HepG2 (cell line): Measurements from ENCODE around the gene PCP4L1. TPM values are rescaled to one million over a fixed set of nuclear protein-coding genes. Genes with fewer than 3 reads are reported as not detected.

Experiments
- AHR ChIP-seq: IDR thresholded peaks from 2 replicates; pipeline ENCODE4 v1.6.1; 2018; ENCODE audit warnings: missing genetic modification reagents, missing compliant biosample characterization
- CREBL2 ChIP-seq: sonication (generic); formaldehyde crosslinking; IDR thresholded peaks from 2 replicates; pipeline ENCODE4 v1.8.1; 2023; ENCODE audit warnings: missing genetic modification reagents, mild to moderate bottlenecking, borderline replicate concordance
- FOSL1 ChIP-seq: sonication (generic); formaldehyde crosslinking; IDR thresholded peaks from 2 replicates; pipeline ENCODE4 v1.9.0; 2021; ENCODE audit warnings: missing genetic modification reagents, borderline replicate concordance
- IKZF5 ChIP-seq: IDR thresholded peaks from 2 replicates; pipeline ENCODE4 v1.6.1; 2018; ENCODE audit warnings: missing genetic modification reagents, mild to moderate bottlenecking, missing compliant biosample characterization
- LBX2 ChIP-seq: sonication (generic); formaldehyde crosslinking; IDR thresholded peaks from 2 replicates; pipeline ENCODE4 v1.5.0; 2020; ENCODE audit warnings: missing genetic modification reagents, mild to moderate bottlenecking, borderline replicate concordance
- MAFF ChIP-seq: IDR thresholded peaks from 2 replicates; pipeline ENCODE4 v1.6.1; 2011; ENCODE audit warnings: low read depth, low read length, improper control_type of control experiment
- MEF2D ChIP-seq: sonication (generic); formaldehyde crosslinking; IDR thresholded peaks from 2 replicates; pipeline ENCODE4 v1.5.1; 2020; ENCODE audit warnings: mild to moderate bottlenecking, missing genetic modification reagents
- PHF8 ChIP-seq: sonication (generic); formaldehyde crosslinking; IDR thresholded peaks from 2 replicates; pipeline ENCODE4 v1.5.0; 2020; ENCODE audit warnings: missing genetic modification reagents
- POLR2G ChIP-seq: fragments of 200-400 bp; formaldehyde crosslinking; IDR thresholded peaks from 2 replicates; pipeline ENCODE4 v1.6.1; 2018; ENCODE audit warnings: mild to moderate bottlenecking, low read depth, low read length, moderate library complexity
- PRPF4 ChIP-seq: fragments of 200-400 bp; formaldehyde crosslinking; IDR thresholded peaks from 2 replicates; pipeline ENCODE4 v1.6.1; 2016; ENCODE audit warnings: low read length, low read depth; ENCODE audit not compliant: poor library complexity, severe bottlenecking
- SKI ChIP-seq: fragments of 450-650 bp; IDR thresholded peaks from one replicate; pipeline ENCODE4 v1.6.1; 2018; ENCODE audit warnings: mild to moderate bottlenecking; ENCODE audit not compliant: partially characterized antibody
- SMC3 ChIP-seq: IDR thresholded peaks from 2 replicates; pipeline ENCODE4 v1.6.1; 2011; ENCODE audit warnings: low read length, improper control_type of control experiment
- TEF ChIP-seq: sonication (generic); formaldehyde crosslinking; IDR thresholded peaks from 2 replicates; pipeline ENCODE4 v1.5.0; 2020; ENCODE audit warnings: missing genetic modification reagents
- ZNF235 ChIP-seq: sonication (generic); formaldehyde crosslinking; IDR thresholded peaks from 2 replicates; pipeline ENCODE4 v1.8.1; 2023; ENCODE audit warnings: mild to moderate bottlenecking, missing genetic modification reagents, borderline replicate concordance
- ZNF281 ChIP-seq: sonication (generic); formaldehyde crosslinking; IDR thresholded peaks from 2 replicates; pipeline ENCODE4 v1.4.0; 2020; ENCODE audit warnings: missing genetic modification reagents, borderline replicate concordance
- ZNF30 ChIP-seq: sonication (generic); formaldehyde crosslinking; IDR thresholded peaks from 2 replicates; pipeline ENCODE4 v1.5.0; 2020; ENCODE audit warnings: mild to moderate bottlenecking, missing genetic modification reagents
- ZNF362 ChIP-seq: sonication (generic); formaldehyde crosslinking; IDR thresholded peaks from 2 replicates; pipeline ENCODE4 v1.4.0; 2020; ENCODE audit warnings: missing genetic modification reagents, mild to moderate bottlenecking, borderline replicate concordance
- ZNF546 ChIP-seq: sonication (generic); formaldehyde crosslinking; conservative IDR thresholded peaks from 2 replicates; pipeline ENCODE4 v1.8.1; 2023; ENCODE audit warnings: mild to moderate bottlenecking, missing genetic modification reagents
- ZNF556 ChIP-seq: sonication (generic); formaldehyde crosslinking; IDR thresholded peaks from 2 replicates; pipeline ENCODE4 v1.4.0; 2020; ENCODE audit warnings: mild to moderate bottlenecking, missing genetic modification reagents, borderline replicate concordance
- ZNF576 ChIP-seq: sonication (generic); formaldehyde crosslinking; IDR thresholded peaks from 2 replicates; pipeline ENCODE4 v1.4.0; 2020; ENCODE audit warnings: mild to moderate bottlenecking, missing genetic modification reagents
- ZNF607 ChIP-seq: sonication (generic); formaldehyde crosslinking; IDR thresholded peaks from 2 replicates; pipeline ENCODE4 v1.5.1; 2020; ENCODE audit warnings: missing genetic modification reagents, mild to moderate bottlenecking, borderline replicate concordance
- ZNF775 ChIP-seq: sonication (generic); formaldehyde crosslinking; IDR thresholded peaks from 2 replicates; pipeline ENCODE4 v1.4.0; 2020; ENCODE audit warnings: missing genetic modification reagents, mild to moderate bottlenecking, moderate library complexity, borderline replicate concordance
- ZNF788 ChIP-seq: sonication (generic); formaldehyde crosslinking; IDR thresholded peaks from 2 replicates; pipeline ENCODE4 v1.5.0; 2020; ENCODE audit warnings: mild to moderate bottlenecking, missing genetic modification reagents, borderline replicate concordance
- polyA plus RNA-seq, 8 experiments: library from polyadenylated mRNA; depleted of rRNA in 3 of 8; stranded (reverse) in 7 of 8; unstranded in 1 of 8; fragments of >200 nt; fragmentation: Illumina TruSeq in 4 of 8; extraction: Trizol in 4 of 8; gene quantifications; 2 replicates each; pipeline versions ENCODE4 v1.2.1 to v1.2.3, GENCODE V29; 2011 to 2016; ENCODE audit warnings: low read depth in 4 of 8, missing spikeins in 1 of 8, mixed read lengths in 1 of 8; ENCODE audit not compliant: insufficient read depth in 1 of 8
- total RNA-seq, 5 experiments: library from RNA; depleted of rRNA; stranded (reverse); fragments of >200 nt; fragmentation: Illumina TruSeq; extraction: Trizol; gene quantifications; 2 replicates each; pipeline ENCODE4 v1.2.3, GENCODE V29; 2016; ENCODE audit warnings: low read depth in 1 of 5

PCP4L1 gene
- total and polyA plus RNA-seq, 2 of the 13 experiments (the other 11 are each of a cell fraction or from before 2014, with no cell fraction given): 0.28 TPM; not detected in 1

- TF ChIP-seq ZNF556 (CRISPR knock-in tag) (no peak), ZNF546 (CRISPR knock-in tag) (no peak), LBX2 (0 out of 2 replicates have a peak, but pooled peaks have one; percentile 42), CREBL2 (CRISPR knock-in tag) (no peak), SKI (no peak), PHF8 (no peak), ZNF607 (no peak), ZNF281 (no peak), TEF (CRISPR knock-in tag) (0 out of 2 replicates have a peak, but pooled peaks have one; percentile 30), SMC3 (no peak), MEF2D (CRISPR knock-in tag) (no peak), IKZF5 (CRISPR knock-in tag) (no peak), PRPF4 (no peak), ZNF576 (CRISPR knock-in tag) (no peak), ZNF235 (CRISPR knock-in tag) (no peak), ZNF788 (CRISPR knock-in tag) (0 out of 2 replicates have a peak, but pooled peaks have one; percentile 15), AHR (no peak), FOSL1 (CRISPR knock-in tag) (no peak), ZNF775 (CRISPR knock-in tag) (no peak), MAFF (no peak), POLR2G (no peak), ZNF30 (CRISPR knock-in tag) (no peak), ZNF362 (CRISPR knock-in tag) (no peak)
These were observed 55.1 kb downstream of the PCP4L1 start (continued) for GRCh38 chr1:161313554-161314200.
